ENCODE measurements around the gene CEP170B.

DNA sequence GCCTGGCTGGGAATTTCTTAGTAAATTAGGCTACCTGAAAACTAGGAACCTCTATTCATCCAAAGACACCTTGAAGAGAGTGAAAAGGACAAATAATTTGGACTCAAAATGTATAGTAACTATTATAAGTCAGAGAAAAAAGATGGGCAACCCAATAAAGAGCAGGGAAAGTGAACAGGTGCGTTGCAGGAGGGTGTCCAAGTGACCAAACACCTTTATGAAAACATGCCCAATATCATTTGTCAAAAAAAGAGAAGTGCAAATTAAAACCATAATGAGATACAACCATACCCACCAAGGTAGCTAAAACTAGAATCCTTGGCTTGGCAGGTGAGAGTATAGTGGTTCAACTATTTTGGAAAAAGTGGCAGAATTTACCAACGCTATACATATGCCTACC, 34.7 kb downstream of the CEP170B start:
- TF ChIP-seq POLR2A (IDR thresholded peaks at IDR 0.05) (no peak), POLR2AphosphoS5 (IDR thresholded peaks at IDR 0.05) (no peak)
- TF ChIP-seq, protein P1, sequence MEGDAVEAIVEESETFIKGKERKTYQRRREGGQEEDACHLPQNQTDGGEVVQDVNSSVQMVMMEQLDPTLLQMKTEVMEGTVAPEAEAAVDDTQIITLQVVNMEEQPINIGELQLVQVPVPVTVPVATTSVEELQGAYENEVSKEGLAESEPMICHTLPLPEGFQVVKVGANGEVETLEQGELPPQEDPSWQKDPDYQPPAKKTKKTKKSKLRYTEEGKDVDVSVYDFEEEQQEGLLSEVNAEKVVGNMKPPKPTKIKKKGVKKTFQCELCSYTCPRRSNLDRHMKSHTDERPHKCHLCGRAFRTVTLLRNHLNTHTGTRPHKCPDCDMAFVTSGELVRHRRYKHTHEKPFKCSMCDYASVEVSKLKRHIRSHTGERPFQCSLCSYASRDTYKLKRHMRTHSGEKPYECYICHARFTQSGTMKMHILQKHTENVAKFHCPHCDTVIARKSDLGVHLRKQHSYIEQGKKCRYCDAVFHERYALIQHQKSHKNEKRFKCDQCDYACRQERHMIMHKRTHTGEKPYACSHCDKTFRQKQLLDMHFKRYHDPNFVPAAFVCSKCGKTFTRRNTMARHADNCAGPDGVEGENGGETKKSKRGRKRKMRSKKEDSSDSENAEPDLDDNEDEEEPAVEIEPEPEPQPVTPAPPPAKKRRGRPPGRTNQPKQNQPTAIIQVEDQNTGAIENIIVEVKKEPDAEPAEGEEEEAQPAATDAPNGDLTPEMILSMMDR (IDR thresholded peaks at IDR 0.05), result no peak

All from prostate gland (tissue), 2 donors.